GM12875 (cell line): ENCODE measurements around the gene CALHM4.
A peak's percentile ranks its signal among the peaks of the same experiment; 100 is the strongest.

Source experiments
- H3K4me3 ChIP-seq: one replicate; pipeline ENCODE4 v1.5.1; 2011; ENCODE audit warnings: low read depth, low read length, control low read depth
- CTCF ChIP-seq: IDR thresholded peaks from 2 replicates; pipeline ENCODE4 v1.5.1; 2011; ENCODE audit warnings: low read depth, mild to moderate bottlenecking, control low read depth, inconsistent platforms, low read length, moderate library complexity, borderline replicate concordance; ENCODE audit not compliant: insufficient read depth

CALHM4 gene

GRCh38 chr6:116572162-116572561 lies 18.6 kb downstream of the CALHM4 start:
- peak overlapping the region; percentile 69 for H3K4me3 ChIP-seq
- no peak for TF ChIP-seq CTCF

- no peak overlapping the region for H3K4me3 ChIP-seq
- no peak for TF ChIP-seq CTCF
These were observed 21.7 kb downstream of the CALHM4 start for GRCh38 chr6:116575227-116575626.

- TF ChIP-seq CTCF, result no peak
- no peak overlapping the region for H3K4me3 ChIP-seq
These were observed 23.9 kb downstream of the CALHM4 start for GRCh38 chr6:116577486-116577885.

GRCh38 chr6:116578335-116578734 lies 24.8 kb downstream of the CALHM4 start:
- no peak overlapping the region for H3K4me3 ChIP-seq
- no peak for TF ChIP-seq CTCF

- no peak for TF ChIP-seq CTCF
- H3K4me3 ChIP-seq, result no peak overlapping the region
These were observed 25.6 kb downstream of the CALHM4 start for GRCh38 chr6:116579143-116579542.

- no peak for TF ChIP-seq CTCF
- H3K4me3 ChIP-seq, result no peak overlapping the region
These were observed 26.6 kb downstream of the CALHM4 start for GRCh38 chr6:116580198-116580597.

GRCh38 chr6:116586276-116586675 lies 32.7 kb downstream of the CALHM4 start:
- H3K4me3 ChIP-seq, result no peak overlapping the region
- no peak for TF ChIP-seq CTCF
